Measurements from ENCODE around the gene GNAS. TPM values are rescaled to one million over a fixed set of nuclear protein-coding genes. Genes with fewer than 3 reads are reported as not detected.
"Not testable (repeated sequence)": the region's sequence is repeated elsewhere in the genome, so short reads cannot be mapped to it uniquely, and the experiment has no call there.

The GNAS gene
- total RNA-seq, 1 donor from 2014 or later = 365 TPM

DNA sequence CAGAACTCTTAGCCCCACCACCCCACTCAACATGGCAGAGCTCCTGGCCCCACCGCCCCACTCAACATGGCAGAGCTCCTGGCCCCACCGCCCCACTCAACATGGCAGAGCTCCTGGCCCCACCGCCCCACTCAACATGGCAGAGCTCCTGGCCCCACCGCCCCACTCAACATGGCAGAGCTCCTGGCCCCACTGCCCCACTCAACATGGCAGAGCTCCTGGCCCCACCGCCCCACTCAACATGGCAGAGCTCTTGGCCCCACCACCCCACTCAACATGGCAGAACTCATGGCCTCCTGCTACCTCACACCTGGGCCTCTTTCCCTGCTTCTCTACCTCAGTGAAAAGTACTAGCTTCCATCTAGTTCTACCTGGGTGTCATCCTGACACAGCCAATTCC is 23.7 kb upstream of the GNAS start:
- DNase-seq = not testable (repeated sequence)

GRCh38 chr20:58829531-58829941 is 23.0 kb upstream of the GNAS start:
- DNase-seq = no peak

DNA sequence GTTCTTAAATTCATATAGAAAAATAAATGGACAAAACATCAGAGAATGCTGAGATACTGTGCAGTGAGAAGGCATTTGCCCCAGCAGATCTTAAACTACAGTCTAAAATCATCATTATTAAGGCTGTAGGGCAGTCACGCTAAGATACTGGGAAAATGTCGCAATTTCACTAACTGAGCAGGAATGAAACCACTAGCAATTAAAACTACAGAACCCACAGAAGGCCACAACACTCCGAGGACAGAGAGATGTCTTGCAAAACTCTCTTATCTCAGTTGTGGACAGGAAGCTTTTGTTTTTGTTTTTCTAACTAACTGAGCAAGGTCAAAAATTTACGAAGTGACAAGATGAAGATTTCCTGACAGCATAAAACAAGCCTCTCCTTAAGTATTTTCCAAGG is 20.1 kb upstream of the GNAS start:
- no peak for DNase-seq

DNA sequence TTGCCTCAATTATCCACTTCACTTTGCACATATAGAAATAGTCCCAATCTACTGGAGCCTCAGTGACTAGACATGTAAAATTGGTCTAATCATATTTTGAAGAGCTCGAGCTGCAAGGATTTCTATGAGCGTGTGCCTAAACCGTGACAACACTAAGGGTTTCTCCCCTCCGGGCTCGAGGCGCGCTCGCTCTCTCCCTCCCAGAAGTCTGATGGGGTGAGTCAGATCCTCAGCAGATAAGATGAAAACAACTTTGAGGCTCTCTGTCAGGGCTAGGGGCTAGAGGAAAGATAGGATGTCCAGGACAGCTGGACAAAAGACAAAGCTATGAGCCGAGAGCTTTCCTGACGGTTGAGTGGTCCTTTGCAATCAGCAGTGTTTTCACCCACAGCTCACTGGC is 18.6 kb upstream of the GNAS start:
- no peak for DNase-seq

- DNase-seq = no peak
Measured at GRCh38 chr20:58835231-58835630, 17.3 kb upstream of the GNAS start.

DNA sequence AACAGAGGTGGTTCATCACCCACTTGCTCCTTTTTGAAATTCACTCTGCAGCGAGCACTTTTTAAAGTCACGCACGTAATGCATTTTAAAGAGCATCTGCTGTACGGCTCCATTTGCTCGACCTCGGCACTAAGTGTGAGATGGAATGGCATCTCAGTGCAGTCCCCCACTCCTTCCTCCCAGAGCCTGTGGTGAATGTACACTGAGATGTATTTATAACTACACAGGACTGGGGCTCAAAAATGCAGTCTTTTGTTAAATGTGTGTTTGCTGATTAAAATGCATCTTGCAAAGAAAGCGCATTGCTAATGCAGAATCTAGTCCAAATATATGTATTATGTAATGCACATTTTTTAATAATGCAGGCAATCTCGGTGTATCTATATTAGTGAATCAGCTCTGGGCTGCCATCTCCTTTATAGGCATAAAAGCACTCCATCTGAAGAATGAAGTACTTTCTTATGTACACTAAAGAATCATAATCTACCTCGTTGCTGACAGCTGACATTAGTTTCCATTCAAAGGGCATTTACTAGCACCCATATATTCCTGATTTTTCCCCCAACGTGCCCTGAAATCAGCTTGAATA is 15.8 kb upstream of the GNAS start:
- no peak for DNase-seq

DNA sequence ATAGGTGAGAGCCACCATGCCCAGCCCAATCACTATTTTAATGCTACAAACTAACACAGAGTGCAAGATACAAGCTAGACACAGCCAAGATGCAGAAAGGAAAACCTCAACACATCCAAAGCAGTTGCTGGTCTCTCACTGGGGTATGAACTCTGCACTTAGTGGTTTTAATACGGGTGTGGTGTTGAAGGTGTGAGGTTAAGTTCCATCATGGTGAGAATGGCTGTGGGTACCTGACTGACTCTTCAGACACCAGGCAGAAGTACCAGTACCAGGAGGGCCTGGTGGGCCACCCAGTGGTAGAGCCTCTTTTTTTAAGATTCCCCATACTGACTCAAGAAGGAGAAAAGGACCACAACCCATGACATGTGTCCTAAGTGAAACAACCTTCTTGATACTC is 14.8 kb upstream of the GNAS start:
- no peak for DNase-seq

DNA sequence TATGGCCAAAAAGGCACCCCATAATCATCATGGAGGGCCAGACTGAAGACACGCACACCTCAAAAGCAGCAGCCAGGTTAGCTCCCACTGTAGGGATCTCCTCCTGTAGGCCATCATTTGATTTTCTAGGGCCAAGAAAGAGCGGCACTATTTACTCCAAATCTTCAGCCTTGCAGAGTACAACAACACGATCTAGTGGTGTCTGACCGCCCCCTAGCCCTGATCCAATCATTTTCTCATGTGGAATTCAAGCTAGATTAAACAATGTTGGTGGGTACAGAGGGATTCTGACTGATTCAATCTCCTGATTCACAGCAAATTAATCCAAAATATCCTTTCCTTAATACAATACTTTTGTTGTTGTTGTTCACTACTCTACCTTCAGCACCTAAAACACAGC is 14.3 kb upstream of the GNAS start:
- no peak for DNase-seq

- DNase-seq = peak; percentile 53
Measured at GRCh38 chr20:58839474-58839874, 13.0 kb upstream of the GNAS start.

DNA sequence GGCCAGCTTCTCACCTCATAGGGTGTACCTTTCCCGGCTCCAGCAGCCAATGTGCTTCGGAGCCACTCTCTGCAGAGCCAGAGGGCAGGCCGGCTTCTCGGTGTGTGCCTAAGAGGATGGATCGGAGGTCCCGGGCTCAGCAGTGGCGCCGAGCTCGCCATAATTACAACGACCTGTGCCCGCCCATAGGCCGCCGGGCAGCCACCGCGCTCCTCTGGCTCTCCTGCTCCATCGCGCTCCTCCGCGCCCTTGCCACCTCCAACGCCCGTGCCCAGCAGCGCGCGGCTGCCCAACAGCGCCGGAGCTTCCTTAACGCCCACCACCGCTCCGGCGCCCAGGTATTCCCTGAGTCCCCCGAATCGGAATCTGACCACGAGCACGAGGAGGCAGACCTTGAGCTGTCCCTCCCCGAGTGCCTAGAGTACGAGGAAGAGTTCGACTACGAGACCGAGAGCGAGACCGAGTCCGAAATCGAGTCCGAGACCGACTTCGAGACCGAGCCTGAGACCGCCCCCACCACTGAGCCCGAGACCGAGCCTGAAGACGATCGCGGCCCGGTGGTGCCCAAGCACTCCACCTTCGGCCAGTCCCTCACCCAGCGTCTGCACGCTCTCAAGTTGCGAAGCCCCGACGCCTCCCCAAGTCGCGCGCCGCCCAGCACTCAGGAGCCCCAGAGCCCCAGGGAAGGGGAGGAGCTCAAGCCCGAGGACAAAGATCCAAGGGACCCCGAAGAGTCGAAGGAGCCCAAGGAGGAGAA is 12.3 kb upstream of the GNAS start:
- DNase-seq = no peak

DNA sequence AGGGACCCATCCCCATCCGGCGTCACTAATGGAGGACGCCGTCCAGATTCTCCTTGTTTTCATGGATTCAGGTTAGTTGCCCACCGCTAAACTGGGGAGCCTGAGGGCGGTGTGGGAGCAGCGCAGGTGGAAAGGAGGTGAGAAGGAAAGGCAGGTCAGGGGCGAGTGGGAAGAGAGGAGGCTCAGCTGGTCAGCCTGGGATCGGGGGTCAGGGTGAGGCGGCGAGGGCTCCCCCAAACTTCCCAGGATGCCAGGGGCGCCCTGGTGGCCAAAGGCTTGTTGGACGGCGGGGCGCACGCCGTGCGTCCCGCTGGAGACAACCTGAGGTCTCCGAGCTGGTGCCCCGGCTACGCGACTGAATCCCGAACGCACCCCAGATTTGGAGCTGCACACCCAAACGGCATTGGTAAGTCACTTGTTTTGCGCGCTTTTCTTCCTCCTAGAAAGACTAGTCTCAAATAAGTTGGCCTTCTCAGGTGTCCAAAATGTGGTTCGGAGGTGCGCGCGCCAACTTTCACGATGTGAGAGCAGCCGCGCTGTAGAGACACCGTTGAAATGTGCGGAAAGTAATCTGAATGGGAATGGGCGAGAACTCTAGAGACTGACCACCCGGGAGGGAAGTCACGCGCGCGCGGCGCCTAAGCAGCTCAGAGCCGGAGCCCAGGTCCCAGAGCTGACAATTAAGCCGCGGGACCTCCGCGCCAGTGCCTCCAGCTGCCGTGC is 11.5 kb upstream of the GNAS start:
- peak; percentile 2 for DNase-seq

DNA sequence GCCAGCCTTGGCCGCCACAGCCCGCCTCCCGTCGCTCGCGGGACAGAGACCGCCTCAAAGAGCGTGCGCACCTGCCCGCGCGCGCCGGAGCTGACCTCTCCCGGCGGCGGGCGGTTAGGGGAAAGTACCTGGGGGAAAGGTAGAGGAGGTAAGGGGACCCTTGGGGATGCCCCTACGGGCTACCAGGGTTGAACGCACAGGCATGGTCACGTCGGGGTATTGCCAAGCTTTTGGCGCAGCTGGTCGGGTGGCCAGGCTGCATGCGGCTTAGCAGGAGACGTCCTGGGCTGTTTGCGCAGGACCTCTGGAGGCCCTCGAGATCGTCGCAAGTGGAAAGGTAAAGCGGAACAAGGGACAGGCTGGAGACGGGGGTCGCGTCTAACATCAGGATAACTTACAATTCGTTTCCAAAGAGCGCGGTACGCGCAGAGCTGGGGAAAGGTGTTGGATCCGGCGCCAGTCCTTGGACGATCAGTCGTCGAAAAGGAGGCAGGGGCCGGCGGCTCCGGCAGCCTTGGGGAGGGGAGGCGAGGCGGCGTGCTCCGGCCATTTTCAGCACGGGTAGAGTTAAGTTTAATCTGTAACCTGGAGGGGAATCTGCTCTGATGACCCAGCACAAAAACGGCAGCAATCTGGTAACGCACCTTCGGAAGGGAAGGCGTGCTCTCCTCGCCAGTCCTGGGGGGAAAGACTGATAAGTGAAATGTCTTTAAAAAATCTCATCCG is 10.8 kb upstream of the GNAS start:
- DNase-seq = no peak

DNA sequence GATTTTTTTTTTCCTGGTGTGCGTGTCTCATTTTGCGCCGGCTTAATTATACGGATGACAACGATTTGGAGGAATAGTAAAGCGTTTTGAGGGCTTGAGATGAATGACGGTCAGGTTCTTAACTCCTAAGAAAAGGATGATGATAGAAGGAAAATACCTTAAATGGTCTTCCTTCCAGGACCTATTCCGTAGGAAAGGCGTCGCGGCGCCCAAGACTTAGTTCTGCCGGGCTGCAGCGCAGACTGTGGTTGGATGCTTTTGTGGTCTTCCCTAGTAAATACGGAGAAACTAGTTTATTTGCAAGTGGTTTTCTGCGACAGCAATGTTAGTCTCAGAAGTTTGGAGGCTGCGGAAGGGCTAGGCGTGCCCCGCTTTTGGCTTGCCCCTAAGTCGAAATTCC is 10.2 kb upstream of the GNAS start:
- no peak for DNase-seq

DNA sequence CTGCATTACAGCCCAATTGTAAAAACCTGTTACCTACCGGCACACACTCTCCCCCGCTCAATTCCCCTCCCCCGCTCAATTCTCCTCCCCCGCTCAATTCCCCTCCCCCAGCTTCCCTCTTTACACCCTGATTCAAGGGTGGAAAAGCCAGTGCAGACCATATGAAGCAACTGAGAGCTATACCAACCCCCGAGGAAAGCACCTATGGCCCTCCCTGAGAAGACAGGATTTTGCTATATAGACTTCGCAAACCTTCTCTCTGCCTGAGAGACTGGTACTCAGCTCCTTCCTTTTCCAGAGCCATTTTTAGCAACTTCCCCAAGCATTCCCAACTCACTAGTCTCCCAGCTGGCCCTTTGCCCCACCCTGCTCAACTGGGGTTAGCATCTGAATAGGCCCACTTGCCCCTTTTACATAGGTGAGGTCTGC is 9.4 kb upstream of the GNAS start:
- DNase-seq = no peak

GRCh38 chr20:58845706-58846105 is 6.8 kb upstream of the GNAS start:
- DNase-seq = no peak

DNA sequence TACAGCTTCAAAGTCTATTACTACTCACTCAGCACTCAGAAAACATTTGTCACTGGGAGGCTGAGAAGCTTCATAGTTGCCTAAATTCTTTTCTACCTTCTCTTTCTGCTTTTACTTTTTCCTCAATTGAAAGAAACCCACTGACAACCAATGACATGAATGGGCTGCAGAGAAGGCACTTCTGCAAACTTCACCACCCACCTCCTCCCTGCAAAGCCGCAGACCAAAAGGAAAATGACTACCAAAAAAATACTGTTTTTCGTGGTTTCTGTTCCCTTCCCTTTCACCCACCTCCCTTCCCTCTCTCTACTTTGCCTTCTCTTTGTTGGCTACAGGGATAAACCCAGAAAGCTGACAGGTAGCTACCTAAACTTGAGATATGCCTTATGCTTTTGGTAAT is 5.1 kb upstream of the GNAS start:
- no peak for DNase-seq

DNA sequence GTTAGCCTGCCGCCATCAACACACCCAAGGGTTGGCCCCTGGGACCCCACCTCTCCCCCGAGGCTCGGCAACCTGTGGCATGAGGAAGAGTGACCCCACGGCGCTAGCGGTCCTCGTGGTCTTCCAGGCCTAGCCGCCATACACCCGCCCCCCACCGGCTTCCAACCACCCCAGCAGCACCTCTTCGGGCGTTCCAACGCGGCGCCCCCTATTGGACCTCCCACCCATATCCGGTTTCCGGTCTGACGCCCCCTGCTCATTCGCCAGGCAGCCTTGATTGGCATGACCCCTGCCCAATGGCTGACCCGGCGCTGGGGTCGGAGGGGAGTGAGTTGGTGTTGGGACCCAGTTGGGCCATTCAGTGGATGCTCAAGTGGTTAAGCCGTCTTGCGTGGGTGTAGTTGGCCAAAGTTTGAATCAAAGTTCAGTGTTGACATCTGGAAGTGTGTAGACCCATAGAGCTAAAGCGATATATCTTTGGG is 1.8 kb upstream of the GNAS start, which contains the start of gene GNAS-AS1:
TSS of gene GNAS-AS1 (minus strand) at position 210 of the 482 bp plus-strand sequence.
- DNase-seq = peak; percentile 14

- DNase-seq = no peak
Measured at GRCh38 chr20:58851221-58851968, 1.1 kb upstream of the GNAS start.

- no peak for DNase-seq
Measured at GRCh38 chr20:58851969-58852458, 502 bp upstream of the GNAS start.

DNA sequence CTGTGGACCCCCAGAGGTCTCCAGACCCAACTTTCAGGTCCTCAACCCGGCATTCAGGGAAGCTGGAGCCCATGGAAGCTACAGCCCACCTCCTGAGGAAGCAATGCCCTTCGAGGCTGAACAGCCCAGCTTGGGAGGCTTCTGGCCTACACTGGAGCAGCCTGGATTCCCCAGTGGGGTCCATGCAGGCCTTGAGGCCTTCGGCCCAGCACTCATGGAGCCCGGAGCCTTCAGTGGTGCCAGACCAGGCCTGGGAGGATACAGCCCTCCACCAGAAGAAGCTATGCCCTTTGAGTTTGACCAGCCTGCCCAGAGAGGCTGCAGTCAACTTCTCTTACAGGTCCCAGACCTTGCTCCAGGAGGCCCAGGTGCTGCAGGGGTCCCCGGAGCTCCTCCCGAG is 950 bp downstream of the GNAS start:
- no peak for DNase-seq

DNA sequence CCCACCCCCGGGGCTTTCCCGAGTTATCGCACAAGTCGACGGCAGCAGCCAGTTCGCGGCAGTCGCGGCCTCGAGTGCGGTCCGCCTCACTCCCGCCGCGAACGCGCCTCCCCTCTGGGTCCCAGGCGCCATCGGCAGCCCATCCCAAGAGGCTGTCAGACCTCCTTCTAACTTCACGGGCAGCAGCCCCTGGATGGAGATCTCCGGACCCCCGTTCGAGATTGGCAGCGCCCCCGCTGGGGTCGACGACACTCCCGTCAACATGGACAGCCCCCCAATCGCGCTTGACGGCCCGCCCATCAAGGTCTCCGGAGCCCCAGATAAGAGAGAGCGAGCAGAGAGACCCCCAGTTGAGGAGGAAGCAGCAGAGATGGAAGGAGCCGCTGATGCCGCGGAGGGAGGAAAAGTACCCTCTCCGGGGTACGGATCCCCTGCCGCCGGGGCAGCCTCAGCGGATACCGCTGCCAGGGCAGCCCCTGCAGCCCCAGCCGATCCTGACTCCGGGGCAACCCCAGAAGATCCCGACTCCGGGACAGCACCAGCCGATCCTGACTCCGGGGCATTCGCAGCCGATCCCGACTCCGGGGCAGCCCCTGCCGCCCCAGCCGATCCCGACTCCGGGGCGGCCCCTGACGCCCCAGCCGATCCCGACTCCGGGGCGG is 1.6 kb downstream of the GNAS start:
- no peak for DNase-seq

Data from dermis blood vessel endothelial cell (primary cell).